GM12878 (cell line): ENCODE measurements around the gene CD82. TPM values are rescaled to one million over a fixed set of nuclear protein-coding genes. Genes with fewer than 3 reads are reported as not detected.

ENCODE experiments used
- CTCF ChIP-seq, 3 experiments: IDR thresholded peaks in 2 of 3; conservative IDR thresholded peaks in 1 of 3; 2 replicates each; pipeline ENCODE4 v1.5.1; 2011; ENCODE audit warnings: low read depth in 3 of 3, low read length in 3 of 3, mild to moderate bottlenecking in 3 of 3, control low read depth in 2 of 3, moderate library complexity in 2 of 3, inconsistent platforms in 1 of 3, mixed read lengths in 1 of 3; ENCODE audit not compliant: control insufficient read depth in 2 of 3, insufficient read depth in 1 of 3; ENCODE audit errors: extremely low read depth in 1 of 3
- E2F8 ChIP-seq: fragments of 450-650 bp; IDR thresholded peaks from 2 replicates; pipeline ENCODE4 v1.6.1; 2018; ENCODE audit warnings: mild to moderate bottlenecking, low read depth, moderate library complexity; ENCODE audit not compliant: partially characterized antibody
- HDAC6 ChIP-seq: fragments of 200-600 bp; sonication (generic); IDR thresholded peaks from one replicate; pipeline ENCODE4 v1.8.0; 2017; ENCODE audit warnings: antibody characterized with exemption; ENCODE audit not compliant: unreplicated experiment
- IKZF2 ChIP-seq, 2 experiments: fragments of 450-650 bp; IDR thresholded peaks; 2 replicates each; pipeline ENCODE4 v1.6.1; 2017; ENCODE audit warnings: mild to moderate bottlenecking in 2 of 2, moderate library complexity in 2 of 2
- JUNB ChIP-seq: IDR thresholded peaks from 2 replicates; pipeline ENCODE4 v1.6.1; 2016; ENCODE audit warnings: antibody characterized with exemption, mild to moderate bottlenecking
- JUND ChIP-seq: IDR thresholded peaks from 2 replicates; pipeline ENCODE4 v1.6.1; 2012; ENCODE audit warnings: low read depth, mild to moderate bottlenecking, low read length, improper control_type of control experiment, moderate library complexity
- MAX ChIP-seq: IDR thresholded peaks from 2 replicates; pipeline ENCODE4 v1.6.1; 2012; ENCODE audit warnings: low read depth, low read length, improper control_type of control experiment
- MXI1 ChIP-seq: fragments of 150-350 bp; IDR thresholded peaks from 2 replicates; pipeline ENCODE4 v1.6.1; 2011; ENCODE audit warnings: low read depth, mild to moderate bottlenecking, inconsistent platforms, low read length, improper control_type of control experiment
- NR2F1 ChIP-seq: fragments of 450-650 bp; conservative IDR thresholded peaks from 2 replicates; pipeline ENCODE4 v1.6.1; 2017; ENCODE audit warnings: mild to moderate bottlenecking
- PAX5 ChIP-seq: IDR thresholded peaks from 2 replicates; pipeline ENCODE4 v1.6.1; 2011; ENCODE audit warnings: low read depth, low read length, borderline replicate concordance
- PRDM15 ChIP-seq: fragments of 450-650 bp; formaldehyde crosslinking; IDR thresholded peaks from 2 replicates; pipeline ENCODE4 v1.4.0; 2020; ENCODE audit warnings: mild to moderate bottlenecking, moderate library complexity
- RCOR1 ChIP-seq: conservative IDR thresholded peaks from 2 replicates; pipeline ENCODE4 v1.6.1; 2012; ENCODE audit warnings: low read depth, low read length, improper control_type of control experiment
- SIN3A ChIP-seq: IDR thresholded peaks from 2 replicates; pipeline ENCODE4 v1.6.1; 2012; ENCODE audit warnings: low read depth, low read length, improper control_type of control experiment
- TCF12 ChIP-seq: IDR thresholded peaks from 2 replicates; pipeline ENCODE4 v1.6.1; 2011; ENCODE audit warnings: low read depth, mild to moderate bottlenecking, low read length
- ZNF207 ChIP-seq: fragments of 450-650 bp; IDR thresholded peaks from 2 replicates; pipeline ENCODE4 v1.6.1; 2014; ENCODE audit warnings: antibody characterized with exemption, mild to moderate bottlenecking, borderline replicate concordance
- ZNF622 ChIP-seq: fragments of 450-650 bp; IDR thresholded peaks from 2 replicates; pipeline ENCODE4 v1.6.1; 2017; ENCODE audit warnings: mild to moderate bottlenecking, inconsistent platforms
- ZNF687 ChIP-seq: fragments of 450-650 bp; IDR thresholded peaks from 2 replicates; pipeline ENCODE4 v1.6.1; 2017; ENCODE audit warnings: mild to moderate bottlenecking, moderate library complexity
- polyA plus RNA-seq, 11 experiments: library from polyadenylated mRNA; depleted of rRNA in 4 of 11; unstranded in 6 of 11; stranded (reverse) in 5 of 11; fragments of >200 nt; fragmentation: Nextera tagmentation in 4 of 11; fragmentation: Illumina TruSeq in 1 of 11; extraction: Ambion mirVana in 4 of 11; extraction: Trizol in 1 of 11; gene quantifications; 1 replicate in 1 of 11; 2 replicates in 10 of 11; pipeline versions ENCODE4 v1.2.1 to v1.2.3, GENCODE V29; 2011 to 2016; ENCODE audit warnings: inconsistent platforms in 2 of 11, missing spikeins in 2 of 11, low read depth in 1 of 11
- total RNA-seq, 4 experiments: library from RNA; depleted of rRNA in 3 of 4; stranded (reverse); fragments of >200 nt in 3 of 4; fragmentation: Illumina TruSeq in 1 of 4; extraction: Trizol in 1 of 4; gene quantifications; 2 replicates each; pipeline versions ENCODE4 v1.2.1 to v1.2.3, GENCODE V29; 2013 to 2021

The CD82 gene
- total and polyA plus RNA-seq, 10 of the 15 experiments (the other 5 are each of a cell fraction or from before 2014, with no cell fraction given), result 5.2 to 180 (median 84.7) TPM

- no peak for TF ChIP-seq PRDM15
- peak; percentile 66 to 68; a peak in 3 of 4 replicates for TF ChIP-seq IKZF2 (IDR thresholded peaks at IDR 0.05)
- TF ChIP-seq ZNF207, result no peak
- 0 out of 2 replicates have a peak, but pooled peaks have one; percentile 41 for TF ChIP-seq TCF12
- TF ChIP-seq JUNB, result no peak
- TF ChIP-seq PAX5, result no peak
- no peak for TF ChIP-seq MXI1
- TF ChIP-seq E2F8, result no peak
- TF ChIP-seq ZNF687, result peak; percentile 60
- no peak for TF ChIP-seq RCOR1
- TF ChIP-seq HDAC6, result no peak
- TF ChIP-seq MAX, result no peak
- TF ChIP-seq SIN3A, result no peak
- TF ChIP-seq CTCF (IDR thresholded peaks at IDR 0.05 in 2 of 3, conservative IDR thresholded peaks at IDR 0.05 in 1 of 3; ENCODE audit: control insufficient read depth in 2 of 3, extremely low read depth in 1 of 3, insufficient read depth in 1 of 3, low read depth in 3 of 3, low read length in 3 of 3), result no peak
- no peak for TF ChIP-seq JUND
- no peak for TF ChIP-seq ZNF622
- TF ChIP-seq NR2F1, result 0 out of 2 replicates have a peak, but pooled peaks have one; percentile 8
Observed at GRCh38 chr11:44574610-44575287, 9.3 kb downstream of the CD82 start (continued).
